ENCODE data around the gene PDE6B.
A peak's percentile ranks its signal among the peaks of the same experiment; 100 is the strongest.
"Not testable (repeated sequence)": the region's sequence is repeated elsewhere in the genome, so short reads cannot be mapped to it uniquely, and the experiment has no call there.

Gene PDE6B

GRCh38 chr4:687048-687970 lies 61.9 kb downstream of the PDE6B start:
- H3K4me2 ChIP-seq = peak overlapping the region in 6 of 11 experiments; percentile 19 to 91 (median 82); a peak in 10 of 22 replicates
- peak overlapping the region in 6 of 11 experiments; percentile 21 to 77 (median 64); a peak in 11 of 22 replicates for H3K27ac ChIP-seq
- no peaks in the 10 kb centered on the region for H3K36me3 ChIP-seq
- no peaks in the 10 kb centered on the region for H4K20me1 ChIP-seq
- H3K9me3 ChIP-seq (replicated peaks in 1 of 11) = no peaks in the 10 kb centered on the region
- no peak for TF ChIP-seq Cebpa-rat (IDR thresholded peaks at IDR 0.05)
- peaks cover 0 to 13% (median 0%) of the 10 kb centered on the region in 11 experiments; a peak in 7 of 22 replicates for H3K27me3 ChIP-seq
- H3K4me3 ChIP-seq = peak overlapping the region in 2 of 10 experiments; percentile 3 to 17; a peak in 2 of 20 replicates
- peaks cover 26 to 76% (median 49%) of the 10 kb centered on the region in 10 experiments for H3K4me1 ChIP-seq
- H3K9ac ChIP-seq = peak overlapping the region in 4 of 11 experiments; percentile 38 to 67 (median 52); a peak in 7 of 22 replicates

GRCh38 chr4:687971-688853 lies 62.8 kb downstream of the PDE6B start:
- Histone ChIP-seq H3K36me3 (no peaks in the 10 kb centered on the region), H3K4me1 (peaks cover 27 to 73% (median 48%) of the 10 kb centered on the region in 10 experiments), H3K9ac (peak overlapping the region in 3 of 11 experiments; percentile 58 to 67 (median 58); a peak in 5 of 22 replicates), H3K4me3 (peak overlapping the region in 2 of 10 experiments; percentile 17 to 31; a peak in 4 of 20 replicates), H3K27me3 (peaks cover 0 to 13% (median 0%) of the 10 kb centered on the region in 11 experiments; a peak in 7 of 22 replicates), H3K4me2 (peak overlapping the region in 7 of 11 experiments; percentile 19 to 91 (median 77); a peak in 10 of 22 replicates), H4K20me1 (no peaks in the 10 kb centered on the region), H3K27ac (peak overlapping the region in 6 of 11 experiments; percentile 21 to 77 (median 64); a peak in 10 of 22 replicates), H3K9me3 (replicated peaks in 1 of 11) (no peaks in the 10 kb centered on the region)
- no peak for TF ChIP-seq Cebpa-rat (IDR thresholded peaks at IDR 0.05)

GRCh38 chr4:688854-689681 lies 63.7 kb downstream of the PDE6B start, which contains the start of gene SLC49A3:
SLC49A3 (minus strand) TSS chr4:689151; CDS start chr4:689127, 24 bp downstream.
- Histone ChIP-seq H3K9ac (peak within 1 kb of the TSS in 3 of 11 experiments; percentile 58 to 67 (median 58); a peak in 5 of 22 replicates), H3K9me3 (replicated peaks in 1 of 11) (no peaks in the 10 kb centered on the region), H3K36me3 (no peaks in the 10 kb centered on the region), H3K4me3 (peak within 1 kb of the TSS in 2 of 10 experiments; percentile 17 to 31; a peak in 4 of 20 replicates), H3K27ac (peak within 1 kb of the TSS in 4 of 11 experiments; percentile 22 to 77 (median 76); a peak in 8 of 22 replicates), H3K27me3 (peaks cover 0 to 13% (median 0%) of the 10 kb centered on the region in 11 experiments; a peak in 7 of 22 replicates), H4K20me1 (no peaks in the 10 kb centered on the region), H3K4me1 (peaks cover 20 to 67% (median 40%) of the 10 kb centered on the region in 10 experiments; a peak in 17 of 20 replicates), H3K4me2 (peak within 1 kb of the TSS in 9 of 11 experiments; percentile 1 to 91 (median 62); a peak in 15 of 22 replicates)
- no peak for TF ChIP-seq Cebpa-rat (IDR thresholded peaks at IDR 0.05)

GRCh38 chr4:689723-690122 lies 64.3 kb downstream of the PDE6B start:
- Histone ChIP-seq H3K9me3 (replicated peaks in 1 of 11) (no peaks in the 10 kb centered on the region), H3K9ac (peak overlapping the region in 3 of 11 experiments; percentile 20 to 58 (median 35); a peak in 4 of 22 replicates), H3K4me2 (peak overlapping the region in 9 of 11 experiments; percentile 1 to 91 (median 62); a peak in 15 of 22 replicates), H3K27ac (peak overlapping the region in 1 of 11 experiments; percentile 76; a peak in 1 of 22 replicates), H3K4me3 (no peak overlapping the region), H3K4me1 (peaks cover 18 to 60% (median 37%) of the 10 kb centered on the region in 10 experiments; a peak in 17 of 20 replicates), H3K27me3 (peaks cover 0 to 13% (median 0%) of the 10 kb centered on the region in 11 experiments; a peak in 7 of 22 replicates), H3K36me3 (no peaks in the 10 kb centered on the region), H4K20me1 (no peaks in the 10 kb centered on the region)
- no peak for TF ChIP-seq Cebpa-rat (IDR thresholded peaks at IDR 0.05)

GRCh38 chr4:692771-693554 lies 67.6 kb downstream of the PDE6B start:
- H3K36me3 ChIP-seq = no peaks in the 10 kb centered on the region
- TF ChIP-seq Cebpa-rat (IDR thresholded peaks at IDR 0.05) = no peak
- peaks cover 17 to 41% (median 27%) of the 10 kb centered on the region in 10 experiments; a peak in 18 of 20 replicates for H3K4me1 ChIP-seq
- H3K9ac ChIP-seq = no peak overlapping the region
- H3K9me3 ChIP-seq (replicated peaks in 1 of 11) = peaks cover 0 to 6% (median 0%) of the 10 kb centered on the region in 11 experiments; a peak in 1 of 22 replicates
- H3K27me3 ChIP-seq = peaks cover 0 to 13% (median 0%) of the 10 kb centered on the region in 11 experiments; a peak in 7 of 22 replicates
- H3K4me2 ChIP-seq = peak overlapping the region in 6 of 11 experiments; percentile 2 to 44 (median 30); a peak in 5 of 22 replicates
- H4K20me1 ChIP-seq = no peaks in the 10 kb centered on the region
- H3K4me3 ChIP-seq = no peak overlapping the region
- H3K27ac ChIP-seq = 0 out of 22 replicates have a peak overlapping the region, but pooled peaks of 1 of the 11 experiments have one; percentile 17

GRCh38 chr4:694341-694940 lies 69.1 kb downstream of the PDE6B start:
- not testable (repeated sequence) for H3K27me3 ChIP-seq; H3K36me3 ChIP-seq; H3K27ac ChIP-seq; H3K9me3 ChIP-seq (replicated peaks in 1 of 11); H4K20me1 ChIP-seq; H3K9ac ChIP-seq; H3K4me2 ChIP-seq; H3K4me3 ChIP-seq
- H3K4me1 ChIP-seq = peaks cover 25 to 41% (median 32%) of the 10 kb centered on the region in 10 experiments
